Lung (tissue), 12 donors: ENCODE measurements around the gene SPEF1. TPM values are rescaled to one million over a fixed set of nuclear protein-coding genes. Genes with fewer than 3 reads are reported as not detected.

Experiments used
- ATAC-seq: fragments of 200-7000 bp; cut with Tn5 transposase; one replicate; pipeline ENCODE4 v1.9.1; 2020; ENCODE audit warnings: moderate number of reproducible peaks; ENCODE audit not compliant: insufficient read depth, low FRiP score
- DNase-seq, 3 donors: peaks; one replicate each; pipeline ENCODE4 v3.0.0-alpha.2; 2013 to 2017
- H3K27ac ChIP-seq, 2 donors: one replicate each; pipeline ENCODE4 v1.5.1; 2013; ENCODE audit warnings: mild to moderate bottlenecking in 2 of 2, moderate library complexity in 2 of 2, control low read depth in 1 of 2, inconsistent platforms in 1 of 2, low read depth in 1 of 2, low read length in 1 of 2
- H3K27me3 ChIP-seq, 3 donors: one replicate each; pipeline ENCODE4 v1.5.1; 2013; ENCODE audit warnings: low read length in 2 of 3; ENCODE audit not compliant: control insufficient read depth in 3 of 3, insufficient read depth in 3 of 3
- H3K36me3 ChIP-seq, 4 donors: one replicate each; pipeline ENCODE4 v1.5.1; 2013; ENCODE audit warnings: low read length in 4 of 4, mild to moderate bottlenecking in 1 of 4, moderate library complexity in 1 of 4; ENCODE audit not compliant: control insufficient read depth in 4 of 4, insufficient read depth in 4 of 4
- H3K4me1 ChIP-seq, 5 donors: one replicate each; pipeline ENCODE4 v1.5.1; 2013; ENCODE audit warnings: low read length in 5 of 5, mild to moderate bottlenecking in 2 of 5, moderate library complexity in 1 of 5; ENCODE audit not compliant: control insufficient read depth in 5 of 5, insufficient read depth in 5 of 5
- H3K4me3 ChIP-seq: one replicate; pipeline ENCODE4 v1.5.1; 2013; ENCODE audit warnings: mild to moderate bottlenecking, control low read depth, moderate library complexity
- H3K9ac ChIP-seq, 2 donors: one replicate each; pipeline ENCODE4 v1.5.1; 2013; ENCODE audit warnings: low read length in 2 of 2, control low read depth in 1 of 2; ENCODE audit not compliant: insufficient read depth in 1 of 2
- H3K9me3 ChIP-seq, 4 donors: one replicate each; pipeline ENCODE4 v1.5.1; 2013; ENCODE audit warnings: low read length in 3 of 4, mild to moderate bottlenecking in 1 of 4, moderate library complexity in 1 of 4; ENCODE audit not compliant: control insufficient read depth in 4 of 4, insufficient read depth in 3 of 4
- WGBS, 2 donors: extraction: QIAGEN DNeasy Blood & Tissue Kit; methylation state at CpG; one replicate each; pipeline ENCODE4 v1.1.7; 2013; 5-methylcytosine and 5-hydroxymethylcytosine counted together
- polyA plus RNA-seq, 2 donors: library from polyadenylated mRNA; stranded (reverse); fragments of 200-250 nt; gene quantifications; one replicate each; pipeline ENCODE4 v1.2.1, GENCODE V29; 2013
- total RNA-seq, 2 donors: library from RNA; depleted of rRNA in 1 of 2; stranded (reverse); fragments of >200 nt in 1 of 2; gene quantifications; one replicate each; pipeline ENCODE4 v1.2.1, GENCODE V29; 2014 to 2021
- TF ChIP-seq, protein P1 (sequence below): IDR thresholded peaks from 2 replicates; pipeline ENCODE4 v1.5.1; 2012; ENCODE audit warnings: mild to moderate bottlenecking; ENCODE audit errors: control extremely low read depth, extremely low read depth
- donor health status: control.
- donor health status: control.
- donor health status: Bipolar disorder and iron deficiency.
- donor health status: healthy.
- donor health status: DM: yes; HTN: yes; CAD: no.

Gene SPEF1
- total and polyA plus RNA-seq, 4 donors: 9.6 to 15.5 (median 11.8) TPM

DNA sequence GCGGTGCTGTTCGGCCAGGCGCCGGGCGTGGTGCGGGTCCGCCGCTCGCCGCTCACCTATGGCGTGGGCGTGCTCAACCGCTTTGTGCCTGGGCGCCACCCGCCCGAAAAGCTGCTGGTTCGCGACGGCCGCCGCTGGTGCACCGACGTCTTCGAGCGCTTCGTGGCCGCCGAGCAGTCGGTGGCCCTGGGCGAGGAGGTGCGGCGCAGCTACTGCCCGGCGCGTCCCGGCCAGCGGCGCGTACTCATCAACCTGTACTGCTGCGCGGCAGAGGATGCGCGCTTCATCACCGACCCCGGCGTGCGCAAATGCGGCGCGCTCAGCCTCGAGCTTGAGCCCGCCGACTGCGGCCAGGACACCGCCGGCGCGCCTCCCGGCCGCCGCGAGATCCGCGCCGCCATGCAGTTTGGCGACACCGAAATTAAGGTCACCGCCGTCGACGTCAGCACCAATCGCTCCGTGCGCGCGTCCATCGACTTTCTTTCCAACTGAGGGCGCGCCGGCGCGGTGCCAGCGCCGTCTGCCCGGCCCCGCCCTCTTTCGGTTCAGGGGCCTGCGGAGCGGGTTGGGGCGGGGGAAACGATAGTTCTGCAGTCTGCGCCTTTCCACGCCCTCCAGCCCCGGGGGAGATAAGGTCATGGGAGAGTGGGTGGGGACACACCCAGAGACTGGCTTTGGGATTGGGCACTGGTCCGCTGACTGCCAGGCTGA lies 29.4 kb downstream of the SPEF1 start:
- peaks cover 0 to 22% (median 12%) of the 10 kb centered on the region in 4 donors for H3K36me3 ChIP-seq
- TF ChIP-seq, protein P1, sequence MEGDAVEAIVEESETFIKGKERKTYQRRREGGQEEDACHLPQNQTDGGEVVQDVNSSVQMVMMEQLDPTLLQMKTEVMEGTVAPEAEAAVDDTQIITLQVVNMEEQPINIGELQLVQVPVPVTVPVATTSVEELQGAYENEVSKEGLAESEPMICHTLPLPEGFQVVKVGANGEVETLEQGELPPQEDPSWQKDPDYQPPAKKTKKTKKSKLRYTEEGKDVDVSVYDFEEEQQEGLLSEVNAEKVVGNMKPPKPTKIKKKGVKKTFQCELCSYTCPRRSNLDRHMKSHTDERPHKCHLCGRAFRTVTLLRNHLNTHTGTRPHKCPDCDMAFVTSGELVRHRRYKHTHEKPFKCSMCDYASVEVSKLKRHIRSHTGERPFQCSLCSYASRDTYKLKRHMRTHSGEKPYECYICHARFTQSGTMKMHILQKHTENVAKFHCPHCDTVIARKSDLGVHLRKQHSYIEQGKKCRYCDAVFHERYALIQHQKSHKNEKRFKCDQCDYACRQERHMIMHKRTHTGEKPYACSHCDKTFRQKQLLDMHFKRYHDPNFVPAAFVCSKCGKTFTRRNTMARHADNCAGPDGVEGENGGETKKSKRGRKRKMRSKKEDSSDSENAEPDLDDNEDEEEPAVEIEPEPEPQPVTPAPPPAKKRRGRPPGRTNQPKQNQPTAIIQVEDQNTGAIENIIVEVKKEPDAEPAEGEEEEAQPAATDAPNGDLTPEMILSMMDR: no peak
- no peak overlapping the region for H3K27ac ChIP-seq
- peaks cover 0 to 6% (median 0%) of the 10 kb centered on the region in 5 donors for H3K4me1 ChIP-seq
- peak in 2 of 3 donors; percentile 37 to 45 for DNase-seq
- peaks cover 0 to 19% (median 3%) of the 10 kb centered on the region in 3 donors for H3K27me3 ChIP-seq
- H3K9ac ChIP-seq: no peak overlapping the region
- ATAC-seq: peak; percentile 6
- no peaks in the 10 kb centered on the region for H3K9me3 ChIP-seq
- 60 to 67% methylated on average over 81 to 95 of the region's 95 CpGs for WGBS, 2 donors
- no peak overlapping the region for H3K4me3 ChIP-seq

DNA sequence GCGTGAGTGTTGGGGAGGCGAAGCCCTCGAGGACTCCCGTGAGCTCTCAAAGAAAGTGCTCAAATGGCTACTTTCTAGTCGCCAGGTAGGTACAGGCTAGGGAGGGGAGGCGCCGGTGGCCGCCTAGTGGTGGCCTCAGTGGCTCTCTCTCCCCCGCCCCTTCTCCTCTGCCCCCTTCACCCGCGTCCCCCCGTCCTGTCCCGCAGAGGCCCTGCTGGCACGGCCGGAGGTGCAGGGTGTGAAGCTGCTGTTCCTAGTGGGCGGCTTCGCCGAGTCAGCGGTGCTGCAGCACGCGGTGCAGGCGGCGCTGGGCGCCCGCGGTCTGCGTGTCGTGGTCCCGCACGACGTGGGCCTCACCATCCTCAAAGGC lies 30.0 kb downstream of the SPEF1 start:
- Histone ChIP-seq H3K9me3 (no peaks in the 10 kb centered on the region), H3K27me3 (peaks cover 0 to 19% (median 3%) of the 10 kb centered on the region in 3 donors), H3K27ac (no peak overlapping the region), H3K36me3 (peaks cover 0 to 23% (median 12%) of the 10 kb centered on the region in 4 donors), H3K4me3 (no peak overlapping the region), H3K4me1 (peaks cover 0 to 6% (median 0%) of the 10 kb centered on the region in 5 donors), H3K9ac (no peak overlapping the region)
- DNase-seq (no peak), ATAC-seq (no peak)
- TF ChIP-seq, protein P1: no peak
- WGBS, 2 donors: 70 to 81% methylated on average over 24 to 31 of the region's 31 CpGs

DNA sequence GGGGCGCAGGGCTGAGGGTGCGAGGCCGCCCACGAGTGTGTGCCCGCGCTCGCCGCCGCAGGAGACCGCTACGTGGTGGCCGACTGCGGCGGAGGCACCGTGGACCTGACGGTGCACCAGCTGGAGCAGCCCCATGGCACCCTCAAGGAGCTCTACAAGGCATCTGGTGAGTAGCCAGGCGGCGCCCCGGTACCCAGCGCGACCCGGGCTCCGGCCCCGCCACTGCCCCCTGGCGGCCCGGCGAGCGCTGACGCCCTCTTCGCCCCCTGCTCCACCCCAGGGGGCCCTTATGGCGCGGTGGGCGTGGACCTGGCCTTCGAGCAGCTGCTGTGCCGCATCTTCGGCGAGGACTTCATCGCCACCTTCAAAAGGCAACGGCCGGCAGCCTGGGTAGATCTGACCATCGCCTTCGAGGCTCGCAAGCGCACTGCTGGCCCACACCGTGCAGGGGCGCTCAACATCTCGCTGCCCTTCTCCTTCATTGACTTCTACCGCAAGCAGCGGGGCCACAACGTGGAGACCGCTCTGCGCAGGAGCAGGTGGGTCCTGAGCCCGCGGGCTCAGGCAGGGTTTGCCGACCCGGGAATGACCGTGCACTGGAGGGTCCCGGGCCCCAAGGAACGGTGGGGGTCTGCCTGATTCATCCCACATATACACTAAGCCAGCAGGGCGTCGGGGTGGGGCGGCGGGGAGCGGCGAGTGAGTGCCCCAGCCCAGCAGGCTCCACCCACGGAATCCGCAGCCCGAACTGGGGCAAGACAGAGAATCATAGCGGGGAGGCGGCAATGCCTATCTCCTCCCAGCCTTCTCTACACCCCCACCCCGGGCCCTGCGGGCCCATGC lies 31.3 kb downstream of the SPEF1 start:
- Histone ChIP-seq H3K27me3 (peaks cover 0 to 19% (median 3%) of the 10 kb centered on the region in 3 donors), H3K4me3 (no peak overlapping the region), H3K9me3 (no peaks in the 10 kb centered on the region), H3K4me1 (peaks cover 0 to 9% (median 0%) of the 10 kb centered on the region in 5 donors), H3K27ac (no peak overlapping the region), H3K9ac (no peak overlapping the region), H3K36me3 (peaks cover 0 to 18% (median 10%) of the 10 kb centered on the region in 4 donors)
- 60 to 74% methylated on average over 58 to 72 of the region's 72 CpGs for WGBS, 2 donors
- TF ChIP-seq, protein P1: peak; percentile 11
- DNase-seq (peak in 1 of 3 donors; percentile 50), ATAC-seq (no peak)
